NCI-H2081 treated with DMSO at 0.1 percent for 48 hours (cell line): ENCODE data around the gene LRBA.
"Not testable (repeated sequence)": the region's sequence is repeated elsewhere in the genome, so short reads cannot be mapped to it uniquely, and the experiment has no call there.

Source experiments
- DNase-seq: peaks from one replicate; lab custom pipeline; 2025; lab: John Stamatoyannopoulos, UW

Gene LRBA

DNA sequence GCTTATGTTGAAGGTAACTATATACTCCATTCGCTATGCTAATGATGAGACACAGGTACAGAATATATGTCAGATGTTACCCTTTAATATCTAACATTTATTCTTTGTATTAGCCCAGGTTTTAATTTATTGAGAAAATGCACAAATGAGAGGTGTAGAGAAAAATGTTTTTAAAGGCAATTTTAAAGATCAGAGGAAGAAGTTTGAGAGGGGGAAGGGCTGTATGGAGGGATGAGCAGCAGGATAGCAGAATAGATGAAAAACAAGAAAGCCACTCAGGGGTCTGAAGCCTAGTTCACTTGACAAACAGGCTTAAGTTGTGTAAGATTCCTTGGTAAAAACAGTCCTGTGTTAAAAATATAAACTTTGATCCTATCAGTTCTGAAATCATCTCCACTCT lies 429.5 kb downstream of the LRBA start:
- no peak for DNase-seq

DNA sequence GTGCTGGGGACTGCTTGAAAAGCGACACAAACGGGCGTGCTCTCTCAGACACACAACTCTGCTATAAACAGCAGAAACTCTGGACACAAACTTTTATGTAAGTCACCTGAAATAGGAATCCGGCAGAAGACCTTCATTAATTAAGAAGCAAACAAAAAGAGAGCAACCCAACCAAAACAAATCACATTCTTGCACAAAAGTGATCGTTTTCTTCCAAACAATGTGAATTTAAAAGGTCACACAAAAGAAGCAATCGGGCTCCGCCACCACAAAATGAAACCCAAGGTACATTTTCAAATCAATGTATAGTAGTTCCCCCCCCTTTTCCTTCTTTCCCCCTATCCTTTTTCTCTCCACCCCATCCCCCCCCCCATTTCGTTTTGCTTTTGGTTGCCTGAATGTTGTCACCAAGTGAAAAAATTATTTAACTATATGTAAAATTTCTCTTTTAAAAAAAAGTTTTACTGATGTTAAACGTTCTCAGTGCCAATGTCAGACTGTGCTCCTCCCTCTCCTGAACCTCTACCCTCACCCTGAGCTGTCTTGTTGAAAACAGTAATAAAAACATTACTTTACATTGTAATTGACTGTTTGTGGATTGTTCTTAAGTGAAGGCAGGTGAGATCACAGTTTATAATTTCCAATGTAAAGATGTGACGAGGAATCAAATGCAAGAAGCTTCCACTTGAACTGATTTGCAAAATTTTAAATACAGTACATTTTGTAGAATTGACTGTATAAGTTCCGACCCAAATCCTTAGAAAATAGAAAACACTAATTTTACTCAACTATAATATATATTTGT lies 430.8 kb downstream of the LRBA start:
- DNase-seq, result no peak

DNA sequence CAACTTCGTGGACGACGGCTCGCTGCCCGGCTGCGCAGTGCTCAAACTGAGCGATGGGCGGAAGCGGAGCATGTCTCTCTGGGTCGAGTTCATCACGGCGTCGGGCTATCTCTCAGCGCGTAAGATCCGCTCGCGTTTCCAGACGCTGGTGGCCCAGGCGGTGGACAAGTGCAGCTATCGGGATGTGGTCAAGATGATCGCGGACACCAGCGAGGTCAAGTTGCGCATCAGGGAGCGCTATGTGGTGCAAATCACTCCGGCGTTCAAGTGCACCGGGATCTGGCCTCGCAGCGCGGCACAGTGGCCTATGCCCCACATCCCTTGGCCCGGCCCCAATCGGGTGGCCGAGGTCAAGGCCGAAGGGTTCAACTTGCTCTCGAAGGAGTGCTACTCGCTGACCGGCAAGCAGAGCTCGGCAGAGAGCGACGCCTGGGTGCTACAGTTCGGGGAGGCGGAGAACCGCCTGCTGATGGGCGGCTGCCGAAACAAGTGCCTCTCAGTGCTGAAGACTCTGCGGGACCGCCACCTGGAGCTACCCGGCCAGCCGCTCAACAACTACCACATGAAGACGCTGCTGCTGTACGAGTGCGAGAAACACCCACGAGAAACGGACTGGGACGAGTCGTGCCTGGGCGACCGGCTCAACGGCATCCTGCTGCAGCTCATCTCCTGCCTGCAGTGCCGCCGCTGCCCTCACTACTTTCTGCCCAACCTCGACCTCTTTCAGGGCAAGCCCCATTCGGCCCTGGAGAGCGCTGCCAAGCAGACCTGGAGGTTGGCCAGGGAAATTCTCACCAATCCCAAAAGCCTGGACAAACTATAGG lies 431.6 kb downstream of the LRBA start:
- no peak for DNase-seq

GRCh38 chr4:150582873-150583286 lies 432.2 kb downstream of the LRBA start:
- no peak for DNase-seq

DNA sequence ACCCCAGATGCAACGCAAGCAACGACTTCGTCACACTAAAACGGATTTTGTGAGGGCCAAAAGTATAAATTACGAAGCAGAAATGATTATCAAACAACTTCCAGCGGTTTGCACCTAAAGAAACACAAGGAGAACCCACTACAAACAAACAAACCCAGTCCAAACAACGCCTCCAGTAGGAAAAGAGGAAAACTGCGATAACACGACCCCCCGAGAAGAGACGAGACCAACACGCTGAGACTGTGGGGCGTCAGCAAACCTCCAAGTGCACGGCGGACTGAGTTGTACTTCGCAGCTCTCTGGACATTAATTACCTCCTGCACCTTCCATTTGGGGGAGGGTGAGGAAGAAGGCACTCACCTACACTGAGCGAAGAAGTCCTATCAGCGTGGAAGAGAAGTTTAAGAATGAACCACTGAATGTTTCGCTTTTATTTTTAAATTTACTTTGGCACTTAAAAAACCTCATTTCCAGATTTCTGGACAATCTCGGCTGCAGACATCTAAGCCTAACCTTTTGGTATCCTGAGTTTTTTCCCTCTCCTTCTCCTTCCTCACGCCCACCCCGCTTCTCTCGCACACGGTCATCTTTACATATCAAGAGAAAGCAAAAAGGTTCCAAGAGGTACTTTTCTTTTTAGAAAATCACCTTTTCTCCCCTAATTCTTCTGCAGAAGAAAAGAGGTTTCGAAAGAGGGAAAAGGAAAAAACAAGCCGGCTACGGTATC lies 432.8 kb downstream of the LRBA start, which contains the start of gene MAB21L2:
MAB21L2 (plus strand) TSS at position 6 of the 727 bp plus-strand sequence. CDS start 879 bp downstream, outside the sequence.
- no peak for DNase-seq

DNA sequence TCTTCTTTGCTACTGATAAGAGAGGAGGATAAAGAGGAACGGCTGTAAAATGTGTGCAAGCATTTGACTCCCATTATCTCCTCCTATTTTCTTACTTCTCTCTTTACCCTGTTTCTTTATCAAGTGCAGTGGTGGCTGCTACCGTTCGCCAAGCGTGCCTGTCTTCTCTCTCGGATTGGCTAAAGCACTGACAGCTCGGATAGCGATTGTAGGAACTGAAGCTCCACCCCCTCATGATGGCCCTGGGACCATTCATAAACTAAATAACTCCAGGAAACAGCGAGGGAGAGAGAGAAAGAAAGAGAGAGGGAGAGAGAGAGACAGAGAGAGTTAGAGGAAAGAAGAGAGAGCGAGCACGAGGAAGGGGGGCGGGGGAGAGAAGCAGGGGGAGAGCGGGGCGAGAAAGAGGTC lies 433.4 kb downstream of the LRBA start:
- no peak for DNase-seq

DNA sequence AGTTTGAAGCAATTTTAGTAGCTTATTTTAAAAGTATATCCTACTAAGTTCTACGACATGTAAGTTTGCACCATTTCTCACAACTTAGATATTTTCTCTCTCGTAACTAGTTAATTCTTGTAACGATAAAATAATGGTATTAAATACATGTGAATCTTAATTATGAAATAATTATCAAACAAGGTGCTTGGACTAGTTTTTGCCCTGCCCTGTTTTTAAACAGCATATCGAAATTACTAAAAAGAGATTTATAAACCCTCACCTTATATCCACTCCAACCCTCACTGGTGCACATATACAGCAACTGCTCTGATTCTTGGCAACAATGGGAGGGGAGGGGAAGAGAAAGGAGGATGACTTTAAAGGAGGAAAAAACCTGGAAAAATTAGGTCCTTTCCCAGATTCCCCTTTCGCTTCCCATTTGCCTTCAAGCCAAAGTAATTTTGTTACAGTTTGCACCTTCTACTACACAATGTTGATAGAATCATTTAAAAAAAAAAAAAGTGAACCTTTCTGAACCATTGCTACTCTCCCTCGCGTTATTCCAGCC lies 434.0 kb downstream of the LRBA start:
- no peak for DNase-seq

GRCh38 chr4:150580306-150580705 lies 434.8 kb downstream of the LRBA start:
- DNase-seq, result no peak

- no peak for DNase-seq
These were observed 435.4 kb downstream of the LRBA start for GRCh38 chr4:150579551-150580234.

GRCh38 chr4:150578745-150579501 lies 436.2 kb downstream of the LRBA start:
- no peak for DNase-seq

- no peak for DNase-seq
These were observed 437.3 kb downstream of the LRBA start for GRCh38 chr4:150577796-150578195.

DNA sequence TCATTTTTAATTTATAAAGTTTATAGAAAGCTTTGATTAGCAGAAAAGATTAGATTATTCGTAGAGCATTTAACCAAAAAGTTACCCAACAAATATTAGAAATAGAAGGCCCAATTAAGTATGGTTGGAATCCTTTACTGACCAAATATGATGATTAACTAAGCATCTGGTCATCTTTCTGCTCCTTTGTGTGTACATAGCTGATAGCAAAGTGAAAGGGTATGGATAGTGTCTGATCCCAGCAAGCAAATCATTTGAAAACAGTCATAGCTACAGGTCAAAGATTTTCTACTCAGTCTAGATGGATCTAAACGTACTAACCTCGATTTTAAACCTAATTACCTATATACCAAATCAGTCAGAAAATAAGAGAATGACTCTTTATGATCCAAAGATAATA lies 440.4 kb downstream of the LRBA start:
- DNase-seq, result no peak

GRCh38 chr4:150573534-150573933 lies 441.6 kb downstream of the LRBA start:
- DNase-seq, result no peak

GRCh38 chr4:150572704-150573504 lies 442.2 kb downstream of the LRBA start:
- no peak for DNase-seq

DNA sequence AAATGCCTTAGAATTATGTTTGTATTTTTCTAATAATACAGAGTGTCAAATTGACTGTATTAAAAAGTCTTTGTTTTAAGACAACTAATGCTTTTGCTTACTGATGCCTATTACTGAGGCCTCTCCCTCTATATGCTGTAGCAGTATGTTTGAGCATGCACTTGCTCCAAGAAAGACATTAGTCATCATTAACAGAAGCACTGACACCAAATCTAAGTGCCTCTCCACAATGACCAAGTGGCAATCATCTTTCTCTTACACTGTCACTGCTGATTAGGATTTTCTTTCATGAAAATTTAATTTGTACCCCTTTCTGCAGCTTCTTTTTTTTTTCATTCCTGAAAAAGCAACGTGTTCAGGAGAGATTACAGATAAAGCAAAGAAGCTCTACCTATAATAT lies 444.2 kb downstream of the LRBA start:
- DNase-seq, result no peak

DNA sequence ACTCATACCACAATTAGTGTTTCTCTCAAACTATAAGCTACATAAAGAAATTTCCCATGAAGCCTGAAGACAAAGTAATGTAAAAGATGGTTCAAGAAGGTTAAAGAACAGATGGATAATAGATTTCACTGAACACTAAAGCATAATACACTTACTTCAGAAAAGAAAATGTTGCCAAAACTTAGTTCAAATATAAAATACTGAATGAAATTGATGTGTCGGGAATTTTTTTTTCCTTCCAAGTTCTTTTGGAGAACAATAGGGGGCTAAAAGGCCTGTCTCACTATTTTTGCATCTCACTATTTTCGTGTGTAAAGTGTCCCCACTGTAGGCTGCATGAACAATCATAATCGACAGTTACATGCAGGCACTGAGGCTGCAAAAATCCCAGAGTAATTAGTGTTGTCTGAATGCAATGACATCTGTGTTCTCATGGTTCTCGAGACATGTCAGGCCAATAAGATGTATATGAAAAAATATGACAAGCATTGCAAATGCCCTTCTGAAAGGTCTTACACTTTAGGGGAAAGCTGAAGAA lies 445.0 kb downstream of the LRBA start:
- no peak for DNase-seq

DNA sequence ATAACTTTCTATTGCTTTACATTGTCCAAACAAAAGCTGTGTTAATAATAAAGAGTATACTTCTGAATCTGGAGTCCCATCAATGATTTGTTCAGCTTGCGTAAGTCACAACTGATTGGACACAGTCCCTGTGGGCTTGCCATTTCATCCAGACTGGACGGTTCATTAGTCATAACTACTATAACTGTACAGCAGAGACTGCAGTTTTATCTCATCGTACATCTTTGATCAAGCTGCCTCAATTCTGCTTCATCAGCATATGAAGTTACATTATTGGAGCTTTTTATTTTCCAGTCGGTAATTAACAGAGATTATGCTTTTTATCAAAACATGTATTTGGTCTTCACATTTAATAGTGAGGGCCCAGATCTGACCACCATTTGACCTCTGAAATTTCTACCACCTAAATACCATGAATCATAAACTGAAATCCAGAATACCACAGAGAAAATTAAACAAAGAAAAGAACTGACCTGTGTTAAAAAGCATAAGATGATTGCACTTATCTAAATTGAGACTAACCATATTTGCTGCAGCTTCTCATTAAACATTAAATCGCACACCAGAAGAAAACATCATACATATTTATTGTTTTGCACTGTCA lies 445.6 kb downstream of the LRBA start:
- no peak for DNase-seq

- DNase-seq, result no peak
These were observed 448.0 kb downstream of the LRBA start for GRCh38 chr4:150567070-150567469.

- not testable (repeated sequence) for DNase-seq
These were observed 450.1 kb downstream of the LRBA start for GRCh38 chr4:150564967-150565366.
